ENCODE measurements around the gene ACSF3.
"Not testable (repeated sequence)": the region's sequence is repeated elsewhere in the genome, so short reads cannot be mapped to it uniquely, and the experiment has no call there.

ACSF3 gene

DNA sequence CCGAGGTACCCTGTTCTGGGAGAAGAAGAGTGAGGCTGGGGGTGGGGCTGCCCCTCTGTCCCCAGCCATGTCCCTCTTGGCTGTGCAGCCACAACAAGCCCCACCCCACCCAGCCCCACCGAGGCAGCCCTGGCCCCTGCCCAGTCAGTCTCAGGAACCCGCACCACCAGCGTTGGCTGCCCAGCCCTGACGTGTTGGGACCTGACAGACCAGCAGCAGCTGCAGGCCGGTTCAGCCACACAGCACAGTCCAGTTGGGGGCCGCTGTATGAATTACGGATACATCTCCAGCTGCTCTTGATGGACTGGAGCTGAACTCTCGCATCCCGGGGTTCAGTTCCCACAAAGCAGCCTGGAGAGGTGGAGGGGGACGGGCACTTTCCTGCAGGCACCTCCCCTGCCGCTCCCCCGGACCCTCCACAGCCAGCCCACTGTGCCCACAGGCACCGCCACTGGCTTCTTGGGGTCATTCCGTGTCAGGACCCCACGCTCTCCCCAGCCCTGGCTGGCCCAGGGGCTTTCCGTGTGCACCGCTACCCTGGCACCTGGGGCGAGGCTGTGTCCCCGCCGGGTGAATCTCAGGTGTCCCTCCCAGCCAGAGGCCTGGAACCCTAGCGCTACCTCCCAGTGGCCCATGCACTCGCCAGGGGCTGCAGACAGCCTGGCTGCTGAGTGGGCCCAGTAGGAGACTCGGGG, 84.9 kb downstream of the ACSF3 start:
- DNase-seq, result no peak

DNA sequence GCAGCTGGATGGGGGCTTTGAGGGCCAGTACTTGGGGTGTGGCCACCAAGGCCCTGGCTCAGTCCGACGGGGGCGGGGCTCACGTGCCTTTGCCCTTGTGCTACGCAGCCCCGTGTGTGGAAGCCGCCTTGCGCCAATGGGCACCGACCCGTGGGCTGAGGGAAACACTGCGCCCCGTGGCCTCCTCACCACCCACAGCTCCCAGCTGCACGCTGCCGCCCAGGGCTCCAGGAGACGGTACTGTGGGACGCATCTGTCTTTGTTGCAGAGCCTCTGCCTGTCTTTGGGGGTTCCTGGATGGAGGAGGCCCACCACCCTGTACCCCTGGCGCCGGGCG, 85.5 kb downstream of the ACSF3 start:
- DNase-seq, result no peak

DNA sequence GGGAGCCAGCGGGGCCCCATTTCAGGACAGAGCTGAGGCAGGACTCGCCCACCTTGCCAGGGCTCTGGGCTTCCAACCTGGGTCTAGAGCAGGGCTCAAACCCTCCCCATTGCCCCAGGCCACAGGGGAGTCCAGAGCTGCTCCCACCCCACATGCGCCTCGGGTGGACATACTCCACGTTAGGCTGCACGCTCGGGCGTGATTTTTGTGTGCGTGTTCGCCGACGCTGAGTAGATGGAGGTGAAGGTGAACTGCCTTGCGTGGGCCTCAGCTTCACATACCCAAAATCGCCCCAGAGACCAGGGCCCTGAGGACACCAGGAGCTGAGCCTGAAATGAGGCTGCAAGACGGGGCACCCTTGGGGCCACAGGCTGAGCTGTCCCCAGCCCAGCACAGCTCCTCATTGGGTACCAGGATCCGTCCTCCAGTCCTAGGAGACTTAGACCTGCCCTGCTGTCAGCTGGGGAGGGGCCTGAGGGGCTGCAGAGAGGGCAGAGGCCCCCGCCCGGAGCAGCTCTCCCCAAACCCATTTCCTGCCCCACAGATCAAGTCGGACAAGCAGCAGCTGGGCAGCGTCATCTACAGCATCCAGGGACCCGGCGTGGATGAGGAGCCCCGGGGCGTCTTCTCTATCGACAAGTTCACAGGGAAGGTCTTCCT, 86.1 kb downstream of the ACSF3 start:
- DNase-seq, result no peak

DNA sequence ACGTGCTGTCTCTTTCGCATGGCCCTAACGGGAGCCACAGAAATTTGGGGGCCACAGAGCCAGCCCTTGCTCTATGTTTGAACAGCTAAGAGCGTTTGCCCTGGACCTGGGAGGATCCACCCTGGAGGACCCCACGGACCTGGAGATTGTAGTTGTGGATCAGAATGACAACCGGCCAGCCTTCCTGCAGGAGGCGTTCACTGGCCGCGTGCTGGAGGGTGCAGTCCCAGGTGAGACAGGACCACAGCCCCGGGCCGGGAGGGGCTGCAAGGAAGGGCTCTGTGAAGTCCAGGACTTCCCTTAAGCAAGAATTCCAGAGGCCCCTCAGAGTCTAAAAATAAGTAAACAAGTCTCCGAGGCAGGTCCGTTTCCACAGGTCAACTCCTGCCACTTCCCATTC, 89.8 kb downstream of the ACSF3 start:
- no peak for DNase-seq

DNA sequence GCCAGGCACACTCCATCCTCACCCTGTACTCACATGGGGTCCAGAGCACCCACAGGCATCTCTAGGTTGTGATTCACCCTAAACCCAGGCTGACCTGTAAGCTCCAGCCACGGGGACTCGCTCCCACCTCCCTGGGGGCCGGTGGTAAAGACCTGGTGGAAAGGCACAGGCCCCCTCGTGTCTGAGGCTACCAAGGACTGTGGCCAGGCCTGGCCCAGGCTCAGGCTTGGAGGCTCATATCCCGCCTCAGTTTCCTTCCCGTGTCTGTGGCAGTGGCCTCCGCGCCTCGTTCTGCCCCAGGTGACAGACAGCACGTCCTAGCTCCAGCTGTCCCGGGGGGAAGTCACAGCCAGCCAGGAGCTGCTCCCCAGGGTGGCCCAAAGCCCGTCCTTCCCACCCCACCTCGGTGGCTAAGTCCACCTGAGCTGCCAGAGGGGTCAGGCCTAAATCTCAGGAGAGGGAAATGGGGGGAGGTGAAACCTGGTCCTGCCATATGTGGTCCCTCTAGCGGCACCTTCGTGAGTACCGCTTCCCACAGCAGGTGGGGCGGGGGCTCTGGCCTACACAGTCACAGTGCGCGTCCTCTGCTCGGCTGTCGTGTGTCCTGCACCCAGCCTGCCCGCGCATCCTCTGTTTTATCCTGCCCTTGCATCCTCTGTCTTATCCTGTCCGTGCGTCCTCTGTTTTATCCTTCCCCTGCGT, 90.5 kb downstream of the ACSF3 start:
- no peak for DNase-seq

DNA sequence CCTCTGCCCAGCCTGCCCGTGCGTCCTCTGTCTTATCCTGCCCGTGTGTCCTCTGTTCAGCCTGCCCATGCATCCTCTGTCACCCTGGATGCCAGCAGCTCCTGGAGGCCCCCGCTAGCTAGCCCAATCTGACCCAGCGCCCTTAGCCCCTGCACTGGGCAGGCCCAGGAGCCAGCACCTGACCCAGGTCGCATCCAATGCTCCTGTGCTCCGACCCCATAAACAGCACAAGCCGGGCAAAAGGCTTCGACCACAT, 91.0 kb downstream of the ACSF3 start:
- DNase-seq, result no peak

DNA sequence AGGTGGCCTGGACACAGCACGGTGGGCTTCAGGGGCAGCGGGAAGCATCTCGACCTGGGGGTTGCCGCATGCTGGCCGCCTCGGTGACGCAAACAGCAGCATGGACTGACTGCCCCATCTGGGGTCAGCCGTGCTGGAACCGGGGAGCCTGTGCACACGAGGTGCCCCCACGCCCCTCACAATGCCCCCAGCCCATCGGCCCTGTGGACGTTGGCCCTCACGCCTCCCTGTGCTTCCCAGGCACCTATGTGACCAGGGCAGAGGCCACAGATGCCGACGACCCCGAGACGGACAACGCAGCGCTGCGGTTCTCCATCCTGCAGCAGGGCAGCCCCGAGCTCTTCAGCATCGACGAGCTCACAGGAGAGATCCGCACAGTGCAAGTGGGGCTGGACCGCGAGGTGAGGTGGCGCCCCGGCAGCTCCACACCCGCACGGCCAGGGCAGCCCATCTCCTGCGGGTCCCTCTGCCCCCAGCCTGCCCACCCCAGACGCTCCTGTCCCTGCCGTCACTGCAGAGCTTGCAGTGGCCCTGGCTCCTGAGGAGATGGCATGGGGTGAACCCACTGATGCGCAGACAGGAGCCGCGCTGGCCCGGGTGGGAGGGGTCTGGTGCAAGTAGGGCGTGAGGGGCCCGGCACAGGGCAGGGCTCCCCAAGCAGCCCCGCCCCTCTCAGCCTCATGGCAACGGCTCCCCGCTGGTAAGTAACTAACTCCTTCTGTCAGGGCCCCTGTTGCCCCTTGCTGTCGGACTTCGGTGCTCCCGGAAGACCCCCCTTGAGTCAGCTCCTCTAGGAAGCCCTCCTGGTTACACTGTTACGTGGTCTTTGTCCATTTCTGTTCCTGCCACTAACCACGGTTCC, 91.5 kb downstream of the ACSF3 start:
- no peak for DNase-seq

DNA sequence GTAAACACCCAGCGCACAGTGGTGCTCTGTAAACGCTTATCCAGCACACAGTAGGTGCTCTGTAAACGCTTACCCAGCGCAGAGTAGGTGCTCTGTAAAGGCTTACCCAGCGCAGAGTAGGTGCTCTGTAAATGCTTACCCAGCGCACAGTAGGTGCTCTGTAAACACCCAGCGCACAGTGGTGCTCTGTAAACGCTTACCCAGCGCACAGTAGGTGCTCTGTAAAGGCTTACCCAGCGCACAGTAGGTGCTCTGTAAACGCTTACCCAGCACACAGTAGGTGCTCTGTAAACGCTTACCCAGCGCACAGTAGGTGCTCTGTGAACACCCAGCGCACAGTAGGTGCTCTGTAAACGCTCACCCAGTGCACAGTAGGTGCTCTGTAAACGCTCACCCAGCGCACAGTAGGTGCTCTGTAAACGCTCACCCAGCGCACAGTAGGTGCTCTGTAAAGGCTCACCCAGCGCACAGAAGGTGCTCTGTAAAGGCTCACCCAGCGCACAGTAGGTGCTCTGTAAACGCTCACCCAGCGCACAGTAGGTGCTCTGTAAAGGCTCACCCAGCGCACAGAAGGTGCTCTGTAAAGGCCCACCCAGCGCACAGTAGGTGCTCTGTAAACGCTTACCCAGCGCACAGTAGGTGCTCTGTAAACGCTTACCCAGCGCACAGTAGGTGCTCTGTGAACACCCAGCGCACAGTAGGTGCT, 92.4 kb downstream of the ACSF3 start:
- not testable (repeated sequence) for DNase-seq

DNA sequence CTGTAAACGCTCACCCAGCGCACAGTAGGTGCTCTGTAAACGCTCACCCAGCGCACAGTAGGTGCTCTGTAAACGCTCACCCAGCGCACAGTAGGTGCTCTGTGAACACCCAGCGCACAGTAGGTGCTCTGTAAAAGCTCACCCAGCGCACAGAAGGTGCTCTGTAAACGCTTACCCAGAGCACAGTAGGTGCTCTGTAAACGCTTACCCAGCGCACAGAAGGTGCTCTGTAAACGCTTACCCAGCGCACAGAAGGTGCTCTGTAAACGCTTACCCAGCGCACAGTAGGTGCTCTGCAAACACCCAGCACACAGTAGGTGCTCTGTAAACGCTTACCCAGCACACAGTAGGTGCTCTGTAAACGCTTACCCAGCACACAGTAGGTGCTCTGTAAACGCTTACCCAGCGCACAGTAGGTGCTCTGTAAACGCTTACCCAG, 93.0 kb downstream of the ACSF3 start:
- not testable (repeated sequence) for DNase-seq

DNA sequence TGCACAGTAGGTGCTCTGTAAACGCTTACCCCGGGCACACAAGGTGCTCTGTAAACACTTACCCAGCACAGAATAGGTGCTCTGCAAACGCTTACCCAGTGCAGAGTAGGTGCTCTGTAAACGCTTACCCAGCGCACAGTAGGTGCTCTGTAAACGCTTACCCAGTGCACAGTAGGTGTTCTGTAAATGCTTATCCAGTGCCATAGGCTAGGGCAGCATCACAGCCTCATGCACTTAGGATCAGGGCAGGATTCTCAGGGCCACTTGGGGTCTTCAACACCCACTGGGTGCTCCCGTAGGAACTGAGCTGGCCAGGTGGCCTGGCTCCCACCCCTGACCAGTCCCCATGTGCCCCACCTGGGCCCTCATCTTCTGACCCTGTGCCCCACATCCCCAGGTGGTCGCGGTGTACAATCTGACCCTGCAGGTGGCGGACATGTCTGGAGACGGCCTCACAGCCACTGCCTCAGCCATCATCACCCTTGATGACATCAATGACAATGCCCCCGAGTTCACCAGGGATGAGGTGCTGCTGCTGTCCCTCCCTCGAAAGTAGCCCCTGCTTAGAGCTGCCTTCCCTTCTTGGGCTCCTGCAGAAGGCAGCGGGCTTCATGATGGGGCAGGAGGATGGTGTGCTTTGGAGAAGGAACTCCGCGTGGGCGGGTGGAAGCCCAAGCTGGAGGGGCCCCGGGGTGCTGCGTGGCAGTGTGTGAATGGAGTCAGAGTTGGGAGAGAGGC, 93.5 kb downstream of the ACSF3 start:
- DNase-seq, result peak; percentile 23

DNA sequence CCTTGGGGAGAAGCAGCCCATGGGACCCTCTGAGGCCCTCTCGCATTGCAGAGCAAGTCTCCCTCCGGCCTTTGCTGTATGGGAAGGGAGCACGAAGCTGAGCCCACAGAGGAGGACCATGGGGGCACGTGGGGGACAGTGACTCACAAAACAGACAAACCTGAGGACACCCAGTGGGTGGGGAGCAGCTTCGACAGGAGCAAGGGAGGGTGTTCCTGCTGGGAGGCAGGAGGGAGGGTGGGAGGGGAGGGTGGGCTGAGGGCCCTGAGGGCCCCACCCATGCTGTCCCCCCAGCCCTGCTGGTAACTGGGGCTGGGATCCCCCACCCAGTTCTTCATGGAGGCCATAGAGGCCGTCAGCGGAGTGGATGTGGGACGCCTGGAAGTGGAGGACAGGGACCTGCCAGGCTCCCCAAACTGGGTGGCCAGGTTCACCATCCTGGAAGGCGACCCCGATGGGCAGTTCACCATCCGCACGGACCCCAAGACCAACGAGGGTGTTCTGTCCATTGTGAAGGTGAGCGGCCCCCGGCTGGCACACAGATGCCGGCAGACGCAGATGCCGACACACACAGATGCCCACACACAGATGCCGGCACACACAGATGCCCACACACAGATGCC, 94.2 kb downstream of the ACSF3 start:
- no peak for DNase-seq

DNA sequence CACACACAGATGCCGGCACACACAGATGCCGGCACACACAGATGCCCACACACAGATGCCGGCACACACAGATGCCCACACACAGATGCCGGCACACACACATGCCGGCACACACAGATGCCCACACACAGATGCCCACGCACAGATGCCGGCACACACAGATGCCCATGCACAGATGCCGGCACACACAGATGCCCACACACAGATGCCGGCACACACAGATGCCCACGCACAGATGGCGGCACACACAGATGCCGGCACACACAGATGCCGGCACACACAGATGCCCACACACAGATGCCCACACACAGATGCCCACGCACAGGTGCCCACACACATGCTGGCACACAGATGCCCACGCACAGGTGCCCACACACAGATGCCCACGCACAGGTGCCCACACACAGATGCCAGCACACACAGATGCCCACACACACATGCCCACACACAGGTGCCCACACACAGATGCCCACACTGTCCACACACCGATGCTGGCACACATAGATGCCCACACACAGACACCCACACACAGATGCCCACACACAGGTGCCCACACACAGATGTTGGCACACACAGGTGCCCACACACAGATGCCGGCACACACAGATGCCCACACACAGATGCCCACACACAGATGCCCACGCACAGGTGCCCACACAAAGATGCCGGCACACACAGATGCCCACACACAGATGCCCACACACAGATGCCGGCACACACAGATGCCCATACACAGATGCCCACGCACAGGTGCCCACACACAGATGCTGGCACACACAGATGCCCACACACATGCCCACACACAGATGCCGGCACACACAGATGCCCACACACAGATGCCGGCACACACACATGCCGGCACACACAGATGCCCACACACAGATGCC, 95.1 kb downstream of the ACSF3 start:
- not testable (repeated sequence) for DNase-seq

DNA sequence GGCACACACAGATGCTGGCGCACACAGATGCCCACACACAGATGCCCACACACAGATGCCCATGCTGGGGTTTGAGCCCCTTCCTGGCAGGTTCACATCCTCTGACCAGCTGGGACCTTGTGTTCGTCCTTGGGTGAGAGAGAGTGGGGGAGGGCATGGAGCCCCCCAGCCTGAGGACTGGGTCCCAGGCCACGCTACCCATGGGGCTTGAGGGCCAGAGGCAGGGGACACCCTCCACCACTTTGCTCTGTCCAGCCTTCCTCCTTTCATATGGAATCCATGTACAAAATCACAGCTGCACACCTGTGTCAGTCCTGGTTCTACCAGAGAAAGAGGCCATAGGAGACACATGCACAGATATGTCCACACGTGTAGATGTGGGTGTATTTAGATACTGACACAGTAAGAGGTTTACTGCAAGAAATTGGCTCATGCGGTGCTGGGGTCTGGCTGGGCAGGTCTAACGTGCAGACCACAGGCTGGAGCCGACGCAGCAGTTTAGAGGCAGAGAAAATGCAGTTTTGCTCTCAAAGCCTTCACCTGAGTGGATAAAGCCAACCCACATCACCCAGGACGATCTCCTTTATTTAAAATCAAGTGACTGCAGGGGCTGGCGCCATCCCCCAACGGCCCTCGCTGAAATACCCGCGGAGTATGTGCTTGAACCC, 95.8 kb downstream of the ACSF3 start:
- DNase-seq, result no peak

DNA sequence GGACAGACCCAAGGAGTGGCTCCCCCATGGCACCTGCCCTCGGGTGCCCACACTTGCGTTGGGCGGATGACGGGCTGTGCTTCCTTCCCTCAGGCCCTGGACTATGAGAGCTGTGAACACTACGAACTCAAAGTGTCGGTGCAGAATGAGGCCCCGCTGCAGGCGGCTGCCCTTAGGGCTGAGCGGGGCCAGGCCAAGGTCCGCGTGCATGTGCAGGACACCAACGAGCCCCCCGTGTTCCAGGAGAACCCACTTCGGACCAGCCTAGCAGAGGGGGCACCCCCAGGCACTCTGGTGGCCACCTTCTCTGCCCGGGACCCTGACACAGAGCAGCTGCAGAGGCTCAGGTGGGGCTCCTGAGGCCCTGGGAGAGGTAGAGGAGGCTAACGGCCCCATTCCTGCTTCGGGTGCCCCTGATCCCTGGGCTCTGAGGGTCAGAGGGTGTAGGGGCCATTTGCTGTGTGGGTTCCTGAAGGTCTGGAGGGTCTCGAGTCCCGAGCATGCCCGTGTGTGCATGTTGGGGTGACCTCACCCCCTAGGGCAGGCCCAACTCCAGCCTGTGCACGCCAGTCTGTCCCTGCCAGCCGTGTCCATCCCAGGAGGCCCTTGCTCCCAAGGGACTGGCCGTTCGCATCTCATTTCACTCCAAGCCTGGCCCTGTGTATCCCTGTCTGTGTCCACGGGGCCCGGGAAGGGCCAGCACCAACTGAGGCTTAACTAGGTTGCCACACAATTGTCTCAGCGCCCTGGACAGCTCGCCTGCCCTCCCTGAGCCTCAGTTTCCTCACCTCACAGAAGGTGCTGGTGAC, 96.7 kb downstream of the ACSF3 start:
- DNase-seq, result no peak

DNA sequence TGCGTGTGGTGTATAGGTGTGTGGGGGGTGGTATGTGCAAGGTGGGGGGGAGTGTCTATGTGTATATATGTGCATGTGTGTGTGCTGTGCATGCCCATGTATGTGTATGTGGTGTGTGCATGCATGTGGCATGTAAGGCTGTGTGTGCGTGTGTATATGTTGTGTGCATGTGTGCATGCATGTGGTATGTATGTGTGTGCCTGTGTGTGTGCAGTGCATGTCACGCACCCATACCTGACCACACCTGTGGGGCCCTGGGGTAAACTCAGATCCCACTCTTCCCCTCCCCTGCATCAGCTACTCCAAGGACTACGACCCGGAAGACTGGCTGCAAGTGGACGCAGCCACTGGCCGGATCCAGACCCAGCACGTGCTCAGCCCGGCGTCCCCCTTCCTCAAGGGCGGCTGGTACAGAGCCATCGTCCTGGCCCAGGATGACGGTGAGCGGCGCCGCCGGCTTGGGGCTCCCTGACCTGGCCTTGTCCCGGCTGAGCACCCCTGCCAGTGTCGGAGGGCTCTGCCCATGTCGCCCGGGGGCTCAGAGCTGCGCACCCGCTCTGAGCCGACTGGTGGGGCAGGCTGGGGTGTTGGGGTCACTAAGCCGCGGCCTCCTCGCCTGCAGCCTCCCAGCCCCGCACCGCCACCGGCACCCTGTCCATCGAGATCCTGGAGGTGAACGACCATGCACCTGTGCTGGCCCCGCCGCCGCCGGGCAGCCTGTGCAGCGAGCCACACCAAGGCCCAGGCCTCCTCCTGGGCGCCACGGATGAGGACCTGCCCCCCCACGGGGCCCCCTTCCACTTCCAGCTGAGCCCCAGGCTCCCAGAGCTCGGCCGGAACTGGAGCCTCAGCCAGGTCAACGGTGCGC, 97.6 kb downstream of the ACSF3 start:
- DNase-seq, result no peak

DNA sequence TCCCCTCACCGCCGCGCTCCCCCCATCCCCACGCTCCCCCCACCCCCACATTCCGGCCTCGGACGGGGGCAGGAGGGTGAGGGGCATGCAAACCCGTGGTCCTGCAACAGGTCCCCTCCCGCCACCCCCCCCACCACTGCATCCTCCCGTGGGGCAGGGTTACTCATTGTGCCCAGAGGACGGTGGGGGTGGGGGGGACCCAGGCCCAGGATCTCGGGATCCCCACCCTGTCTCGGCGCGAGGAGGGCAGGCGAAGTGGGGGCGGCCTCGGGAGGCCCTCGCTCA, 98.2 kb downstream of the ACSF3 start:
- DNase-seq, result no peak

DNA sequence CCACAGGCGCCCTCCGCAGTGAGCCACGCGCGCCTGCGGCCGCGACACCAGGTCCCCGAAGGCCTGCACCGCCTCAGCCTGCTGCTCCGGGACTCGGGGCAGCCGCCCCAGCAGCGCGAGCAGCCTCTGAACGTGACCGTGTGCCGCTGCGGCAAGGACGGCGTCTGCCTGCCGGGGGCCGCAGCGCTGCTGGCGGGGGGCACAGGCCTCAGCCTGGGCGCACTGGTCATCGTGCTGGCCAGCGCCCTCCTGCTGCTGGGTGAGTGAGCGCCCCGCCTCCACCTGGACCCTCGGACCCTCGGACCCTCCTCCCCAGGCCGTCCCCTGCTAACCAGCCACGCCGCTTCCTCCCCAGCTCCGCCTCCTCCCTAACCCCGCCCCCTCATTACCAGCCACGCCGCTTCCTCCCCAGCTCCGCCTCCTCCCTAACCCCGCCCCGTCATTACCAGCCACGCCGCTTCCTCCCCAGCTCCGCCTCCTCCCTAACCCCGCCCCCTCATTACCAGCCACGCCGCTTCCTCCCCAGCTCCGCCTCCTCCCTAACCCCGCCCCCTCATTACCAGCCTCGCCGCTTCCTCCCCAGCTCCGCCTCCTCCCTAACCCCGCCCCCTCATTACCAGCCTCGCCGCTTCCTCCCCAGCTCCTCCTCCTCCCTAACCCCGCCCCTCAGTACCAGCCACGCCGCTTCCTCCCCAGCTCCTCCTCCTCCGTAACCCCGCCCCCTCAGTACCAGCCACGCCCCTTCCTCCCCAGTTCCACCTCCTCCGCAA, 98.7 kb downstream of the ACSF3 start:
- DNase-seq, result peak; percentile 89

Measured in CD4-positive, alpha-beta T cell treated with Interleukin-21 for 1 hour (primary cell).